ENCODE results near the gene SH3PXD2A. TPM values are rescaled to one million over a fixed set of nuclear protein-coding genes. Genes with fewer than 3 reads are reported as not detected.

Gene SH3PXD2A
- total and polyA plus RNA-seq, 10 of the 15 experiments (the other 5 are each of a cell fraction or from before 2014, with no cell fraction given) = 0.63 to 14.0 (median 4.4) TPM

DNA sequence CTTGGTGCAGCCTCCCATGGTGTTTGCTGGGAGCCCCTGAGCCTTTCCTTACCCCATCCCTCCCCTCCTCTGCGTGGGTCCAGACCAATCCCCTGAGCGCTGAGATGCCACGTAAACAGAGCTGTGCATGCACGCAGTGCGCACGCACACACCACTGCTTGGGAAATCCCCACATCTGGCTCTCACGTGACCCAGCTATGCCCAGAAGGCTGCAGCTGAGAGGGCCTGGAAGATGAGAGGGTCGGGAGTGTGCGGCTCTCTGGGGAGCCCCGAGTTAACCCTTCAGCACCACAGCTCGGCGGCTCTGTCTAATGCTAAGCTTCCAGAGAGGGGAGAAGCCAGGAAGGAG lies 177.2 kb downstream of the SH3PXD2A start (continued):
- TF ChIP-seq, protein P1, sequence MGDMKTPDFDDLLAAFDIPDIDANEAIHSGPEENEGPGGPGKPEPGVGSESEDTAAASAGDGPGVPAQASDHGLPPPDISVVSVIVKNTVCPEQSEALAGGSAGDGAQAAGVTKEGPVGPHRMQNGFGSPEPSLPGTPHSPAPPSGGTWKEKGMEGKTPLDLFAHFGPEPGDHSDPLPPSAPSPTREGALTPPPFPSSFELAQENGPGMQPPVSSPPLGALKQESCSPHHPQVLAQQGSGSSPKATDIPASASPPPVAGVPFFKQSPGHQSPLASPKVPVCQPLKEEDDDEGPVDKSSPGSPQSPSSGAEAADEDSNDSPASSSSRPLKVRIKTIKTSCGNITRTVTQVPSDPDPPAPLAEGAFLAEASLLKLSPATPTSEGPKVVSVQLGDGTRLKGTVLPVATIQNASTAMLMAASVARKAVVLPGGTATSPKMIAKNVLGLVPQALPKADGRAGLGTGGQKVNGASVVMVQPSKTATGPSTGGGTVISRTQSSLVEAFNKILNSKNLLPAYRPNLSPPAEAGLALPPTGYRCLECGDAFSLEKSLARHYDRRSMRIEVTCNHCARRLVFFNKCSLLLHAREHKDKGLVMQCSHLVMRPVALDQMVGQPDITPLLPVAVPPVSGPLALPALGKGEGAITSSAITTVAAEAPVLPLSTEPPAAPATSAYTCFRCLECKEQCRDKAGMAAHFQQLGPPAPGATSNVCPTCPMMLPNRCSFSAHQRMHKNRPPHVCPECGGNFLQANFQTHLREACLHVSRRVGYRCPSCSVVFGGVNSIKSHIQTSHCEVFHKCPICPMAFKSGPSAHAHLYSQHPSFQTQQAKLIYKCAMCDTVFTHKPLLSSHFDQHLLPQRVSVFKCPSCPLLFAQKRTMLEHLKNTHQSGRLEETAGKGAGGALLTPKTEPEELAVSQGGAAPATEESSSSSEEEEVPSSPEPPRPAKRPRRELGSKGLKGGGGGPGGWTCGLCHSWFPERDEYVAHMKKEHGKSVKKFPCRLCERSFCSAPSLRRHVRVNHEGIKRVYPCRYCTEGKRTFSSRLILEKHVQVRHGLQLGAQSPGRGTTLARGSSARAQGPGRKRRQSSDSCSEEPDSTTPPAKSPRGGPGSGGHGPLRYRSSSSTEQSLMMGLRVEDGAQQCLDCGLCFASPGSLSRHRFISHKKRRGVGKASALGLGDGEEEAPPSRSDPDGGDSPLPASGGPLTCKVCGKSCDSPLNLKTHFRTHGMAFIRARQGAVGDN (IDR thresholded peaks at IDR 0.05) = peak; percentile 88
- peak; percentile 87 for TF ChIP-seq TCF12 (IDR thresholded peaks at IDR 0.05; ENCODE audit: low read depth, low read length)
- TF ChIP-seq RUNX3 (IDR thresholded peaks at IDR 0.05; ENCODE audit: low read length) = peak; percentile 26
- TF ChIP-seq, protein P2, sequence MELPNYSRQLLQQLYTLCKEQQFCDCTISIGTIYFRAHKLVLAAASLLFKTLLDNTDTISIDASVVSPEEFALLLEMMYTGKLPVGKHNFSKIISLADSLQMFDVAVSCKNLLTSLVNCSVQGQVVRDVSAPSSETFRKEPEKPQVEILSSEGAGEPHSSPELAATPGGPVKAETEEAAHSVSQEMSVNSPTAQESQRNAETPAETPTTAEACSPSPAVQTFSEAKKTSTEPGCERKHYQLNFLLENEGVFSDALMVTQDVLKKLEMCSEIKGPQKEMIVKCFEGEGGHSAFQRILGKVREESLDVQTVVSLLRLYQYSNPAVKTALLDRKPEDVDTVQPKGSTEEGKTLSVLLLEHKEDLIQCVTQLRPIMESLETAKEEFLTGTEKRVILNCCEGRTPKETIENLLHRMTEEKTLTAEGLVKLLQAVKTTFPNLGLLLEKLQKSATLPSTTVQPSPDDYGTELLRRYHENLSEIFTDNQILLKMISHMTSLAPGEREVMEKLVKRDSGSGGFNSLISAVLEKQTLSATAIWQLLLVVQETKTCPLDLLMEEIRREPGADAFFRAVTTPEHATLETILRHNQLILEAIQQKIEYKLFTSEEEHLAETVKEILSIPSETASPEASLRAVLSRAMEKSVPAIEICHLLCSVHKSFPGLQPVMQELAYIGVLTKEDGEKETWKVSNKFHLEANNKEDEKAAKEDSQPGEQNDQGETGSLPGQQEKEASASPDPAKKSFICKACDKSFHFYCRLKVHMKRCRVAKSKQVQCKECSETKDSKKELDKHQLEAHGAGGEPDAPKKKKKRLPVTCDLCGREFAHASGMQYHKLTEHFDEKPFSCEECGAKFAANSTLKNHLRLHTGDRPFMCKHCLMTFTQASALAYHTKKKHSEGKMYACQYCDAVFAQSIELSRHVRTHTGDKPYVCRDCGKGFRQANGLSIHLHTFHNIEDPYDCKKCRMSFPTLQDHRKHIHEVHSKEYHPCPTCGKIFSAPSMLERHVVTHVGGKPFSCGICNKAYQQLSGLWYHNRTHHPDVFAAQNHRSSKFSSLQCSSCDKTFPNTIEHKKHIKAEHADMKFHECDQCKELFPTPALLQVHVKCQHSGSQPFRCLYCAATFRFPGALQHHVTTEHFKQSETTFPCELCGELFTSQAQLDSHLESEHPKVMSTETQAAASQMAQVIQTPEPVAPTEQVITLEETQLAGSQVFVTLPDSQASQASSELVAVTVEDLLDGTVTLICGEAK (IDR thresholded peaks at IDR 0.05; ENCODE audit: borderline replicate concordance) = no peak
- TF ChIP-seq RAD51 (IDR thresholded peaks at IDR 0.05) = peak; percentile 94
- TF ChIP-seq TCF3 (IDR thresholded peaks at IDR 0.05; ENCODE audit: borderline replicate concordance, insufficient read depth, low read depth, low read length) = 0 out of 2 replicates have a peak, but pooled peaks have one; percentile 55
- TF ChIP-seq, protein P3, sequence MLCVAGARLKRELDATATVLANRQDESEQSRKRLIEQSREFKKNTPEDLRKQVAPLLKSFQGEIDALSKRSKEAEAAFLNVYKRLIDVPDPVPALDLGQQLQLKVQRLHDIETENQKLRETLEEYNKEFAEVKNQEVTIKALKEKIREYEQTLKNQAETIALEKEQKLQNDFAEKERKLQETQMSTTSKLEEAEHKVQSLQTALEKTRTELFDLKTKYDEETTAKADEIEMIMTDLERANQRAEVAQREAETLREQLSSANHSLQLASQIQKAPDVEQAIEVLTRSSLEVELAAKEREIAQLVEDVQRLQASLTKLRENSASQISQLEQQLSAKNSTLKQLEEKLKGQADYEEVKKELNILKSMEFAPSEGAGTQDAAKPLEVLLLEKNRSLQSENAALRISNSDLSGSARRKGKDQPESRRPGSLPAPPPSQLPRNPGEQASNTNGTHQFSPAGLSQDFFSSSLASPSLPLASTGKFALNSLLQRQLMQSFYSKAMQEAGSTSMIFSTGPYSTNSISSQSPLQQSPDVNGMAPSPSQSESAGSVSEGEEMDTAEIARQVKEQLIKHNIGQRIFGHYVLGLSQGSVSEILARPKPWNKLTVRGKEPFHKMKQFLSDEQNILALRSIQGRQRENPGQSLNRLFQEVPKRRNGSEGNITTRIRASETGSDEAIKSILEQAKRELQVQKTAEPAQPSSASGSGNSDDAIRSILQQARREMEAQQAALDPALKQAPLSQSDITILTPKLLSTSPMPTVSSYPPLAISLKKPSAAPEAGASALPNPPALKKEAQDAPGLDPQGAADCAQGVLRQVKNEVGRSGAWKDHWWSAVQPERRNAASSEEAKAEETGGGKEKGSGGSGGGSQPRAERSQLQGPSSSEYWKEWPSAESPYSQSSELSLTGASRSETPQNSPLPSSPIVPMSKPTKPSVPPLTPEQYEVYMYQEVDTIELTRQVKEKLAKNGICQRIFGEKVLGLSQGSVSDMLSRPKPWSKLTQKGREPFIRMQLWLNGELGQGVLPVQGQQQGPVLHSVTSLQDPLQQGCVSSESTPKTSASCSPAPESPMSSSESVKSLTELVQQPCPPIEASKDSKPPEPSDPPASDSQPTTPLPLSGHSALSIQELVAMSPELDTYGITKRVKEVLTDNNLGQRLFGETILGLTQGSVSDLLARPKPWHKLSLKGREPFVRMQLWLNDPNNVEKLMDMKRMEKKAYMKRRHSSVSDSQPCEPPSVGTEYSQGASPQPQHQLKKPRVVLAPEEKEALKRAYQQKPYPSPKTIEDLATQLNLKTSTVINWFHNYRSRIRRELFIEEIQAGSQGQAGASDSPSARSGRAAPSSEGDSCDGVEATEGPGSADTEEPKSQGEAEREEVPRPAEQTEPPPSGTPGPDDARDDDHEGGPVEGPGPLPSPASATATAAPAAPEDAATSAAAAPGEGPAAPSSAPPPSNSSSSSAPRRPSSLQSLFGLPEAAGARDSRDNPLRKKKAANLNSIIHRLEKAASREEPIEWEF (IDR thresholded peaks at IDR 0.05; ENCODE audit: insufficient replicate concordance, low read depth, low read length) = peak; percentile 49
- peak; percentile 26; the same call in 1 of the 2 replicates for TF ChIP-seq CREM (IDR thresholded peaks at IDR 0.05; ENCODE audit: low read depth)
- TF ChIP-seq, protein P4, sequence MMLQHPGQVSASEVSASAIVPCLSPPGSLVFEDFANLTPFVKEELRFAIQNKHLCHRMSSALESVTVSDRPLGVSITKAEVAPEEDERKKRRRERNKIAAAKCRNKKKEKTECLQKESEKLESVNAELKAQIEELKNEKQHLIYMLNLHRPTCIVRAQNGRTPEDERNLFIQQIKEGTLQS (IDR thresholded peaks at IDR 0.05; ENCODE audit: borderline replicate concordance, extremely low read depth, low read depth, low read length) = peak; percentile 65; the same call in 1 of the 2 replicates
- TF ChIP-seq, protein P5, sequence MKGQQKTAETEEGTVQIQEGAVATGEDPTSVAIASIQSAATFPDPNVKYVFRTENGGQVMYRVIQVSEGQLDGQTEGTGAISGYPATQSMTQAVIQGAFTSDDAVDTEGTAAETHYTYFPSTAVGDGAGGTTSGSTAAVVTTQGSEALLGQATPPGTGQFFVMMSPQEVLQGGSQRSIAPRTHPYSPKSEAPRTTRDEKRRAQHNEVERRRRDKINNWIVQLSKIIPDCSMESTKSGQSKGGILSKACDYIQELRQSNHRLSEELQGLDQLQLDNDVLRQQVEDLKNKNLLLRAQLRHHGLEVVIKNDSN (IDR thresholded peaks at IDR 0.05; ENCODE audit: borderline replicate concordance, extremely low read length, insufficient read depth, low read depth, low read length) = peak; percentile 90
- peak; percentile 60 for TF ChIP-seq MEF2B (IDR thresholded peaks at IDR 0.05; ENCODE audit: partially characterized antibody, poor library complexity, severe bottlenecking)
- no peak for TF ChIP-seq ZNF24 (IDR thresholded peaks at IDR 0.05)
- TF ChIP-seq, protein P6, sequence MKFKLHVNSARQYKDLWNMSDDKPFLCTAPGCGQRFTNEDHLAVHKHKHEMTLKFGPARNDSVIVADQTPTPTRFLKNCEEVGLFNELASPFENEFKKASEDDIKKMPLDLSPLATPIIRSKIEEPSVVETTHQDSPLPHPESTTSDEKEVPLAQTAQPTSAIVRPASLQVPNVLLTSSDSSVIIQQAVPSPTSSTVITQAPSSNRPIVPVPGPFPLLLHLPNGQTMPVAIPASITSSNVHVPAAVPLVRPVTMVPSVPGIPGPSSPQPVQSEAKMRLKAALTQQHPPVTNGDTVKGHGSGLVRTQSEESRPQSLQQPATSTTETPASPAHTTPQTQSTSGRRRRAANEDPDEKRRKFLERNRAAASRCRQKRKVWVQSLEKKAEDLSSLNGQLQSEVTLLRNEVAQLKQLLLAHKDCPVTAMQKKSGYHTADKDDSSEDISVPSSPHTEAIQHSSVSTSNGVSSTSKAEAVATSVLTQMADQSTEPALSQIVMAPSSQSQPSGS (IDR thresholded peaks at IDR 0.05; ENCODE audit: low read length) = no peak

All from GM12878 (cell line).